ENCODE measurements around the gene WDCP.
A peak's percentile ranks its signal among the peaks of the same experiment; 100 is the strongest.
"Not testable (repeated sequence)": the region's sequence is repeated elsewhere in the genome, so short reads cannot be mapped to it uniquely, and the experiment has no call there.

Gene WDCP

GRCh38 chr2:24046599-24046929 lies 627 bp downstream of the WDCP start:
- Histone ChIP-seq H3K9me3 (ENCODE audit: control insufficient read depth, insufficient read depth, low read length) (no peaks in the 10 kb centered on the region), H3K9me2 (replicated peaks; ENCODE audit: control insufficient read depth, low read length) (no peaks in the 10 kb centered on the region), H4K20me1 (ENCODE audit: control insufficient read depth, insufficient read depth, low read depth, low read length) (no peaks in the 10 kb centered on the region), H3K27ac (ENCODE audit: low read depth, low read length) (no peak overlapping the region), H3K4me2 (ENCODE audit: low read length) (peak overlapping the region; percentile 74), H3K4me3 (ENCODE audit: low read length) (peak overlapping the region; percentile 87), H3K4me1 (ENCODE audit: control insufficient read depth, low read length) (peaks cover 36% of the 10 kb centered on the region), H3K27me3 (ENCODE audit: control insufficient read depth, low read length) (peaks cover 18% of the 10 kb centered on the region), H3F3A (ENCODE audit: control insufficient read depth, insufficient read depth) (peaks cover 11% of the 10 kb centered on the region), H3K79me2 (ENCODE audit: control insufficient read depth, low read length) (peaks cover 38% of the 10 kb centered on the region), H3K36me3 (ENCODE audit: control insufficient read depth, low read length) (no peaks in the 10 kb centered on the region; the same call in 1 of the 2 replicates)
- TF ChIP-seq EZH2phosphoT487 (IDR thresholded peaks at IDR 0.05; ENCODE audit: borderline replicate concordance, low read length), result no peak
- TF ChIP-seq, protein P1, sequence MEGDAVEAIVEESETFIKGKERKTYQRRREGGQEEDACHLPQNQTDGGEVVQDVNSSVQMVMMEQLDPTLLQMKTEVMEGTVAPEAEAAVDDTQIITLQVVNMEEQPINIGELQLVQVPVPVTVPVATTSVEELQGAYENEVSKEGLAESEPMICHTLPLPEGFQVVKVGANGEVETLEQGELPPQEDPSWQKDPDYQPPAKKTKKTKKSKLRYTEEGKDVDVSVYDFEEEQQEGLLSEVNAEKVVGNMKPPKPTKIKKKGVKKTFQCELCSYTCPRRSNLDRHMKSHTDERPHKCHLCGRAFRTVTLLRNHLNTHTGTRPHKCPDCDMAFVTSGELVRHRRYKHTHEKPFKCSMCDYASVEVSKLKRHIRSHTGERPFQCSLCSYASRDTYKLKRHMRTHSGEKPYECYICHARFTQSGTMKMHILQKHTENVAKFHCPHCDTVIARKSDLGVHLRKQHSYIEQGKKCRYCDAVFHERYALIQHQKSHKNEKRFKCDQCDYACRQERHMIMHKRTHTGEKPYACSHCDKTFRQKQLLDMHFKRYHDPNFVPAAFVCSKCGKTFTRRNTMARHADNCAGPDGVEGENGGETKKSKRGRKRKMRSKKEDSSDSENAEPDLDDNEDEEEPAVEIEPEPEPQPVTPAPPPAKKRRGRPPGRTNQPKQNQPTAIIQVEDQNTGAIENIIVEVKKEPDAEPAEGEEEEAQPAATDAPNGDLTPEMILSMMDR (IDR thresholded peaks at IDR 0.05; ENCODE audit: low read depth, low read length, poor library complexity, severe bottlenecking), result no peak

DNA sequence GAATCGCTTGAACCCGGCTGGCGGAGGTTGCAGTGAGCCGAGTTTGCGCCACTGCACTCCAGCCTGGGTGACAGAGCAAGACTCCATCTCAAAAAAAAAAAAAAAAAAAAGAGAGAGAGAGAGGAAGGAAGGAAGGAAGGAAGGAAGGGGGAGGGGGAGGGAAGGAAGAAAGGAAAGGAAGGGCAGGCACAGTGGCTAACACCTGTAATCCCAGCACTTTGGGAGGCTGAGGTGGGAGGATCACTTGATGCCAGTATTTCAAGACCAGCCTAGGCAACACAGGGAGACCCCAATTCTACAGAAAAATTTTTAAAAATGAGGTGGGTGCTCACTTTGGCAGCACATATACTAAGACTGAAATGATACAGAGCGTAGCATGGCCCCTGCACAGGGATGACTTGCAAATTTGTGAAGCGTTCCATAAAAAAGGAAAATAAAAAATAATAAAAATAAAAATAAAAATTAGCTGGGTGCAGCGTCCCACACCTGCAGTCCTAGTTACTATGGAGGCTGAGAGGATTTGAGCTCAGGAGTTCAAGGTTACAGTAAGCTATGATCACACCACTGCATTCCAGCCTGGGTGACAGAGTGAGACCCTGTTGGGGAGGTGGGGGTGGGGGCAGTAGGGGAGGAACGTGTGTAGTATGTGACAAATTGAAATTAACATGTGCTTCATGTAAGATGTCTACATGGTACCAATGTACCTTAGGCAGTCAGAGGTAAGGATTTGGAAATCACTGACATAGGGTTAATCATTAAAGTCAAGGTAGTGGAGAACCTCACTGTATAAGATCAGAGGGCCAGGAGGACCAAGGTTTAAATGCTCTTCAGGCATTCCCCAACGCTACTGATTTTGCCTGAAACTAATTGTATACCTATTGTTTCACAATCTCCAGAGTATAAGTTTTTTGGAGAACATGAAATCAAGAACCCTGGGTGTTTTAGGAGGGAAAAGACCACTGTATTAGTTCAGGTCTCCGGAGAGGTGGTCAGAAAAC lies 1.4 kb downstream of the WDCP start:
- no peaks in the 10 kb centered on the region; the same call in 1 of the 2 replicates for H3K36me3 ChIP-seq (ENCODE audit: control insufficient read depth, low read length)
- peaks cover 11% of the 10 kb centered on the region for H3F3A ChIP-seq (ENCODE audit: control insufficient read depth, insufficient read depth)
- H3K4me1 ChIP-seq (ENCODE audit: control insufficient read depth, low read length), result peaks cover 36% of the 10 kb centered on the region
- peaks cover 13% of the 10 kb centered on the region for H3K27me3 ChIP-seq (ENCODE audit: control insufficient read depth, low read length)
- TF ChIP-seq, protein P1 (IDR thresholded peaks at IDR 0.05; ENCODE audit: low read depth, low read length, poor library complexity, severe bottlenecking), result no peak
- no peak for TF ChIP-seq EZH2phosphoT487 (IDR thresholded peaks at IDR 0.05; ENCODE audit: borderline replicate concordance, low read length)
- H3K27ac ChIP-seq (ENCODE audit: low read depth, low read length), result no peak overlapping the region
- no peaks in the 10 kb centered on the region for H3K9me2 ChIP-seq (replicated peaks; ENCODE audit: control insufficient read depth, low read length)
- peak overlapping the region; percentile 74 for H3K4me2 ChIP-seq (ENCODE audit: low read length)
- peak overlapping the region; percentile 87 for H3K4me3 ChIP-seq (ENCODE audit: low read length)
- H4K20me1 ChIP-seq (ENCODE audit: control insufficient read depth, insufficient read depth, low read depth, low read length), result no peaks in the 10 kb centered on the region
- no peaks in the 10 kb centered on the region for H3K9me3 ChIP-seq (ENCODE audit: control insufficient read depth, insufficient read depth, low read length)
- peaks cover 44% of the 10 kb centered on the region for H3K79me2 ChIP-seq (ENCODE audit: control insufficient read depth, low read length)

GRCh38 chr2:24043133-24043532 lies 4.1 kb downstream of the WDCP start:
- H3K4me3 ChIP-seq (ENCODE audit: low read length); H3F3A ChIP-seq (ENCODE audit: control insufficient read depth, insufficient read depth); H3K27ac ChIP-seq (ENCODE audit: low read depth, low read length); H3K27me3 ChIP-seq (ENCODE audit: control insufficient read depth, low read length); H4K20me1 ChIP-seq (ENCODE audit: control insufficient read depth, insufficient read depth, low read depth, low read length); H3K4me2 ChIP-seq (ENCODE audit: low read length); H3K9me3 ChIP-seq (ENCODE audit: control insufficient read depth, insufficient read depth, low read length); H3K9me2 ChIP-seq (replicated peaks; ENCODE audit: control insufficient read depth, low read length): not testable (repeated sequence)
- Histone ChIP-seq H3K4me1 (ENCODE audit: control insufficient read depth, low read length) (peaks cover 20% of the 10 kb centered on the region), H3K36me3 (ENCODE audit: control insufficient read depth, low read length) (peaks cover 14% of the 10 kb centered on the region), H3K79me2 (ENCODE audit: control insufficient read depth, low read length) (peaks cover 52% of the 10 kb centered on the region)

DNA sequence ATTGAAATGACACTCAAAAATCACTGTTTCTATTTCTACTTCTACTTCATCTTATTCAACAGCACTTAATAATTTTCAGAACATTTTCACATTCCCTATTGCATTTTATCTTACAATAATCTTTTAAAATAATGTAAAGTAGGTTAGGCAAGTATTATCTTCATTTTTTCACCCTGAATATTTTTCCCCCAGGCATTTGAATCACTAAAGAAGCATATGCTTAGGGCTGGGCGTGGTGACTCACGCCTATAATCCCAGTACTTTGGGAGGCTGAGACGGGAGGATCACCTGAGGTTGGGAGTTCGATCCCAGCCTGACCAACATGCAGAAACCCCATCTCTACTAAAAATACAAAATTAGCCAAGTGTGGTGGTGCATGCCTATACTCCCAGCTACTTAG lies 6.7 kb downstream of the WDCP start:
- Histone ChIP-seq H3K9me2 (replicated peaks; ENCODE audit: control insufficient read depth, low read length) (no peaks in the 10 kb centered on the region), H4K20me1 (ENCODE audit: control insufficient read depth, insufficient read depth, low read depth, low read length) (no peaks in the 10 kb centered on the region), H3F3A (ENCODE audit: control insufficient read depth, insufficient read depth) (no peaks in the 10 kb centered on the region), H3K36me3 (ENCODE audit: control insufficient read depth, low read length) (peaks cover 35% of the 10 kb centered on the region), H3K79me2 (ENCODE audit: control insufficient read depth, low read length) (peaks cover 60% of the 10 kb centered on the region), H3K9me3 (ENCODE audit: control insufficient read depth, insufficient read depth, low read length) (no peaks in the 10 kb centered on the region), H3K27ac (ENCODE audit: low read depth, low read length) (no peak overlapping the region), H3K4me1 (ENCODE audit: control insufficient read depth, low read length) (peaks cover 12% of the 10 kb centered on the region), H3K4me2 (ENCODE audit: low read length) (no peak overlapping the region), H3K4me3 (ENCODE audit: low read length) (no peak overlapping the region), H3K27me3 (ENCODE audit: control insufficient read depth, low read length) (no peaks in the 10 kb centered on the region)
- TF ChIP-seq, protein P1 (IDR thresholded peaks at IDR 0.05; ENCODE audit: low read depth, low read length, poor library complexity, severe bottlenecking), result no peak
- TF ChIP-seq EZH2phosphoT487 (IDR thresholded peaks at IDR 0.05; ENCODE audit: borderline replicate concordance, low read length), result no peak

Measured in DOHH2 (cell line).